HepG2 (cell line): ENCODE data around the gene TMEM108. TPM values are rescaled to one million over a fixed set of nuclear protein-coding genes. Genes with fewer than 3 reads are reported as not detected.

Experiments
- ATAC-seq: fragments of 200-7000 bp; cut with Tn5 transposase; 3 replicates; pipeline ENCODE4 v1.9.1; 2020; ENCODE audit warnings: mild to moderate bottlenecking, moderate library complexity
- BruUV-seq: library from RNA; stranded (reverse); fragments of 400-500 nt; replicated peaks from 2 replicates; lab custom pipeline; 2021; lab: Mats Ljungman, UMichigan
- CTCF ChIA-PET: fragments of 300-600 bp; formaldehyde crosslinking; extraction: SDS; loops from one replicate; lab custom pipeline; 2021; ENCODE audit warnings: low total read pairs, inconsistent platforms, low intra/inter-chr PET ratio; lab: Yijun Ruan, JAX
- POLR2A ChIA-PET: fragments of 350-600 bp; sonication (Branson Sonifier 250); formaldehyde crosslinking; loops from one replicate; lab custom pipeline; 2020; ENCODE audit warnings: antibody characterized with exemption, inconsistent platforms; lab: Yijun Ruan, JAX
- DNase-seq: peaks from one replicate; pipeline ENCODE4 v3.0.0-alpha.2; 2015; ENCODE audit warnings: low spot score
- FAIRE-seq: peaks from 3 replicates; lab custom pipeline; 2011; peaks lifted over from hg19 to GRCh38; lab: Jason Lieb, UNC
- H2AFZ ChIP-seq: one replicate; pipeline ENCODE4 v1.6.1; 2011; ENCODE audit warnings: low read length, inconsistent platforms
- H3K27ac ChIP-seq: fragments of 300-600 bp; 3 replicates; pipeline ENCODE4 v1.8.0; 2011; ENCODE audit warnings: mixed run types, mild to moderate bottlenecking, mixed read lengths, low read length, inconsistent platforms; ENCODE audit not compliant: insufficient read depth; ENCODE audit errors: extremely low read length
- H3K27me3 ChIP-seq, 2 experiments: fragments of 200-600 bp in 1 of 2; 2 replicates in 1 of 2; 3 replicates in 1 of 2; pipeline versions ENCODE4 v1.6.0 to v1.8.0; 2011; ENCODE audit warnings: low read length in 2 of 2, mild to moderate bottlenecking in 2 of 2, moderate library complexity in 2 of 2, inconsistent platforms in 1 of 2; ENCODE audit not compliant: insufficient read depth in 2 of 2, control insufficient read depth in 1 of 2
- H3K36me3 ChIP-seq, 2 experiments: fragments of 200-600 bp in 1 of 2; replicated peaks in 1 of 2; 2 replicates in 1 of 2; 3 replicates in 1 of 2; pipeline versions ENCODE4 v1.5.1 to v1.8.0; 2011; ENCODE audit warnings: low read length in 2 of 2, inconsistent platforms in 1 of 2; ENCODE audit not compliant: insufficient read depth in 2 of 2, control insufficient read depth in 1 of 2
- H3K4me1 ChIP-seq: 2 replicates; pipeline ENCODE4 v1.5.1; 2012; ENCODE audit warnings: low read length, inconsistent platforms; ENCODE audit not compliant: insufficient read depth
- H3K4me2 ChIP-seq: 2 replicates; pipeline ENCODE4 v1.6.0; 2011; ENCODE audit warnings: low read depth, low read length, inconsistent platforms
- H3K4me3 ChIP-seq, 3 experiments: fragments of 200-600 bp in 1 of 3; sonication (generic), shearing (Covaris generic) in 1 of 3; replicated peaks in 1 of 3; 2 replicates each; pipeline ENCODE4 v1.5.1; 2011 to 2016; ENCODE audit warnings: low read length in 3 of 3, inconsistent platforms in 2 of 3, low read depth in 2 of 3, mild to moderate bottlenecking in 2 of 3, control low read depth in 1 of 3, mixed read lengths in 1 of 3; ENCODE audit not compliant: insufficient read depth in 1 of 3
- H3K79me2 ChIP-seq: one replicate; pipeline ENCODE4 v1.6.1; 2011; ENCODE audit warnings: low read length, inconsistent platforms; ENCODE audit not compliant: insufficient read depth
- H3K9ac ChIP-seq: 2 replicates; pipeline ENCODE4 v1.6.0; 2011; ENCODE audit warnings: mild to moderate bottlenecking, low read depth, low read length, inconsistent platforms; ENCODE audit not compliant: insufficient read depth
- H3K9me3 ChIP-seq: 2 replicates; pipeline ENCODE4 v1.5.1; 2012; ENCODE audit warnings: mild to moderate bottlenecking, low read length
- H4K20me1 ChIP-seq: 2 replicates; pipeline ENCODE4 v1.6.0; 2011; ENCODE audit warnings: inconsistent platforms, mild to moderate bottlenecking, low read length, moderate library complexity; ENCODE audit not compliant: insufficient read depth
- PAF1 ChIP-seq: IDR thresholded peaks from 2 replicates; pipeline ENCODE4 v1.6.1; 2016; ENCODE audit warnings: missing genetic modification reagents, missing compliant biosample characterization
- PITX1 ChIP-seq: sonication (generic); formaldehyde crosslinking; IDR thresholded peaks from 2 replicates; pipeline ENCODE4 v1.5.1; 2020; ENCODE audit warnings: mild to moderate bottlenecking, missing genetic modification reagents
- RCOR2 ChIP-seq: IDR thresholded peaks from 2 replicates; pipeline ENCODE4 v1.6.1; 2016; ENCODE audit warnings: missing biosample characterization, missing genetic modification reagents
- TAF1 ChIP-seq: sonication (generic); formaldehyde crosslinking; IDR thresholded peaks from 2 replicates; pipeline ENCODE4 v1.4.0; 2020; ENCODE audit warnings: missing genetic modification reagents
- TARDBP ChIP-seq: sonication (generic); formaldehyde crosslinking; IDR thresholded peaks from 2 replicates; pipeline ENCODE4 v1.8.0; 2022; ENCODE audit warnings: mild to moderate bottlenecking, missing genetic modification reagents
- ZFP82 ChIP-seq: sonication (generic); formaldehyde crosslinking; IDR thresholded peaks from 2 replicates; pipeline ENCODE4 v1.5.1; 2020; ENCODE audit warnings: mild to moderate bottlenecking, missing genetic modification reagents, borderline replicate concordance
- ZNF230 ChIP-seq: sonication (generic); formaldehyde crosslinking; IDR thresholded peaks from 2 replicates; pipeline ENCODE4 v1.4.0; 2020; ENCODE audit warnings: mild to moderate bottlenecking, missing genetic modification reagents
- ZNF75D ChIP-seq: sonication (generic); formaldehyde crosslinking; IDR thresholded peaks from 2 replicates; pipeline ENCODE4 v1.8.1; 2023; ENCODE audit warnings: missing genetic modification reagents, mild to moderate bottlenecking, borderline replicate concordance
- WGBS: methylation state at CpG from one replicate; pipeline ENCODE4 v1.1.6; 2017; ENCODE audit warnings: low lambda C conversion rate; 5-methylcytosine and 5-hydroxymethylcytosine counted together
- in situ Hi-C: cut with HindIII; loops from 2 replicates; pipeline ENCODE4 v1.10.0; 2017; ENCODE audit warnings: low pct_unique_long_range_greater_than_20kb; ENCODE audit not compliant: extremely low pct_ligation_motif_present
- intact Hi-C: fragments of 100-400 bp; cut with micrococcal nuclease; formaldehyde crosslinking; loops from one replicate; pipeline ENCODE4 v1.10.0; 2022; ENCODE audit not compliant: unreplicated experiment
- polyA plus RNA-seq, 8 experiments: library from polyadenylated mRNA; depleted of rRNA in 3 of 8; stranded (reverse) in 7 of 8; unstranded in 1 of 8; fragments of >200 nt; fragmentation: Illumina TruSeq in 4 of 8; extraction: Trizol in 4 of 8; gene quantifications; 2 replicates each; pipeline versions ENCODE4 v1.2.1 to v1.2.3, GENCODE V29; 2011 to 2016; ENCODE audit warnings: low read depth in 4 of 8, missing spikeins in 1 of 8, mixed read lengths in 1 of 8; ENCODE audit not compliant: insufficient read depth in 1 of 8
- total RNA-seq, 5 experiments: library from RNA; depleted of rRNA; stranded (reverse); fragments of >200 nt; fragmentation: Illumina TruSeq; extraction: Trizol; gene quantifications; 2 replicates each; pipeline ENCODE4 v1.2.3, GENCODE V29; 2016; ENCODE audit warnings: low read depth in 1 of 5
- TF ChIP-seq, protein P1 (sequence below): sonication (generic); formaldehyde crosslinking; IDR thresholded peaks from 2 replicates; pipeline ENCODE4 v1.4.0; 2020; ENCODE audit warnings: mild to moderate bottlenecking, missing genetic modification reagents
- TF ChIP-seq, protein P2 (sequence below): sonication (generic); formaldehyde crosslinking; IDR thresholded peaks from 2 replicates; pipeline ENCODE4 v1.9.0; 2021; ENCODE audit warnings: missing genetic modification reagents, borderline replicate concordance
- TF ChIP-seq, protein P3 (sequence below): IDR thresholded peaks from 2 replicates; pipeline ENCODE4 v1.6.1; 2016; ENCODE audit warnings: missing compliant biosample characterization, missing genetic modification reagents, borderline replicate concordance

The TMEM108 gene
- total and polyA plus RNA-seq, 2 of the 13 experiments (the other 11 are each of a cell fraction or from before 2014, with no cell fraction given): not detected

DNA sequence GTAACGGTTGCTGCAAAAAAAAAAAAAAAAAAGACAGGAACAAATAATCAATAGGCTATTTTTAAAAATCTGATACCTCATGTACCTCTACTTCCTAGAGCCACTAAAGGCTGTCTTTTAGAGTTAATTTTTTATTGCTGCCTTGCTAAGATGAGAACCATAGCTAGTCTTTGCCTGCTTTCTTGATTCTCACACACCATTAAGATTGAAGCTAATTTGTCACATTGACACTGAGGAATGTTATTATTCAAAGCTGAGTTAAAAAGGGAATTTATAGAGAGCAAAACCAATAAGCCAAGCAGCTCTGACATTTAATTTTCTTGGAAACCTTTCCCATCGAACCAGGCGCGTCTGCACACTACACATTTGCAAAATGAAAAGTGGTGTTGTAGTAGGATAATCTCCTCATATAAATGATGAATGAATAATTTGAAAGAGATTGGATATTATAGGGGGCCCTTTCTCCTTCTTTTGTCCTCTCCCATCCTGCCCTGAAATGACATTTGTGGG, 149.7 kb downstream of the TMEM108 start (continued):
- TF ChIP-seq, protein P1, sequence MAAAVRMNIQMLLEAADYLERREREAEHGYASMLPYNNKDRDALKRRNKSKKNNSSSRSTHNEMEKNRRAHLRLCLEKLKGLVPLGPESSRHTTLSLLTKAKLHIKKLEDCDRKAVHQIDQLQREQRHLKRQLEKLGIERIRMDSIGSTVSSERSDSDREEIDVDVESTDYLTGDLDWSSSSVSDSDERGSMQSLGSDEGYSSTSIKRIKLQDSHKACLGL: no peak
- TF ChIP-seq, all 625 proteins: peak for 0

DNA sequence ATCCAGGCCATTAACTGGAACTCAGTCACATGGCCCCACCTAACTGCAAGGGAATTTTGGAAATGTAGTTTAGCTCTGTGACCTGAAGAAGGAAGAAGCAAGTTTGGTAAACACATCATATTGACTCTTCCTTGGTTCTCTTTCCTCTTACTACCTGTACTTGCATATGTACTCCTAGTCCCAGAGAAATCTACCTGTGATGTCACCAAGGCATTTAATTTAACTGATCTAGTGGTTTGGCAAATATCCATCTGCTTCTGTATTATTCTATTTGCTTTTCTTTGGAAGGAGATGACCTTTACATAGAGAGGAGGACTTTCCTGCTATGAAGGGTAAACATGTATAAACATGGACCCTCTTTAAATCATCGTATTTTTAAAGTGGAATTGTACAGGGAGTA, 150.8 kb downstream of the TMEM108 start:
- Histone ChIP-seq H3K9ac (no peak overlapping the region), H3K4me3 (no peak overlapping the region), H3K4me2 (no peak overlapping the region), H3K4me1 (no peaks in the 10 kb centered on the region), H4K20me1 (no peaks in the 10 kb centered on the region), H3K27me3 (0 out of 5 replicates have a peak, but pooled peaks cover 0 to 3% of the 10 kb centered on the region in 2 experiments), H3K79me2 (no peaks in the 10 kb centered on the region), H3K36me3 (no peaks in the 10 kb centered on the region), H3K9me3 (no peaks in the 10 kb centered on the region), H2AFZ (no peak overlapping the region), H3K27ac (no peak overlapping the region)
- POLR2A ChIA-PET: no interaction called here
- FAIRE-seq (no peak), ATAC-seq (no peak), DNase-seq (no peak)
- TF ChIP-seq TARDBP (CRISPR knock-in tag) (no peak), PITX1 (CRISPR knock-in tag) (no peak)
- intact Hi-C loops (no loop called here), in situ Hi-C loops (no loop called here)
- no TSS peak for BruUV-seq
- CTCF ChIA-PET: no interaction called here
- WGBS: 0% methylated on average over 1 of the region's 1 CpG

DNA sequence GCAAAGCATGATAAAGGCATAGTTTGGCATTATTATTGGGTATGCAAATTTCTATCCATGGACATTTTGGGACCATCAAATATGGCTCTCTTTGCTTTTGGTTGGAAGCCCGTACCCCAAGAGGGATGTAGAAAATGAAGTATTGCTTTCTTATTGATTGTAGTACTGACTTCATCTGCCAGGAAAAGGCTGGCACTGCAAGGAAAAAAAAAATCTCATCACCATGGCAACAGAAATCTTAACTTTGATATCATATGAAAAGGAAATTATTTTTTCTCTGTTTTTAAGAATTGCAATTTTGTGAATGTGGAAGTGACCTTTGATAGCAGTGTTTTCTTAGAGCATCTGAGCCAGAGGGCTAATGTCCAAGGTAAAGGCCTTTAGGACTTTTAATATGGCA, 151.7 kb downstream of the TMEM108 start:
- Histone ChIP-seq H3K4me1 (no peaks in the 10 kb centered on the region), H3K27me3 (0 out of 5 replicates have a peak, but pooled peaks cover 0 to 3% of the 10 kb centered on the region in 2 experiments), H3K27ac (no peak overlapping the region), H4K20me1 (no peaks in the 10 kb centered on the region), H3K9me3 (no peaks in the 10 kb centered on the region), H3K4me3 (no peak overlapping the region), H3K79me2 (no peaks in the 10 kb centered on the region), H2AFZ (no peak overlapping the region), H3K36me3 (no peaks in the 10 kb centered on the region), H3K4me2 (no peak overlapping the region), H3K9ac (no peak overlapping the region)
- ChIA-PET POLR2A (no interaction called here), CTCF (no interaction called here)
- in situ Hi-C loops (no loop called here), intact Hi-C loops (no loop called here)
- DNase-seq (no peak), FAIRE-seq (no peak), ATAC-seq (no peak)
- 0% methylated on average over 1 of the region's 1 CpG for WGBS
- BruUV-seq: no TSS peak
- no peak for TF ChIP-seq ZNF230 (CRISPR knock-in tag)
- TF ChIP-seq, protein P2, sequence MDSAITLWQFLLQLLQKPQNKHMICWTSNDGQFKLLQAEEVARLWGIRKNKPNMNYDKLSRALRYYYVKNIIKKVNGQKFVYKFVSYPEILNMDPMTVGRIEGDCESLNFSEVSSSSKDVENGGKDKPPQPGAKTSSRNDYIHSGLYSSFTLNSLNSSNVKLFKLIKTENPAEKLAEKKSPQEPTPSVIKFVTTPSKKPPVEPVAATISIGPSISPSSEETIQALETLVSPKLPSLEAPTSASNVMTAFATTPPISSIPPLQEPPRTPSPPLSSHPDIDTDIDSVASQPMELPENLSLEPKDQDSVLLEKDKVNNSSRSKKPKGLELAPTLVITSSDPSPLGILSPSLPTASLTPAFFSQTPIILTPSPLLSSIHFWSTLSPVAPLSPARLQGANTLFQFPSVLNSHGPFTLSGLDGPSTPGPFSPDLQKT: no peak
- TF ChIP-seq ZNF75D: no peak
- TF ChIP-seq, protein P3, sequence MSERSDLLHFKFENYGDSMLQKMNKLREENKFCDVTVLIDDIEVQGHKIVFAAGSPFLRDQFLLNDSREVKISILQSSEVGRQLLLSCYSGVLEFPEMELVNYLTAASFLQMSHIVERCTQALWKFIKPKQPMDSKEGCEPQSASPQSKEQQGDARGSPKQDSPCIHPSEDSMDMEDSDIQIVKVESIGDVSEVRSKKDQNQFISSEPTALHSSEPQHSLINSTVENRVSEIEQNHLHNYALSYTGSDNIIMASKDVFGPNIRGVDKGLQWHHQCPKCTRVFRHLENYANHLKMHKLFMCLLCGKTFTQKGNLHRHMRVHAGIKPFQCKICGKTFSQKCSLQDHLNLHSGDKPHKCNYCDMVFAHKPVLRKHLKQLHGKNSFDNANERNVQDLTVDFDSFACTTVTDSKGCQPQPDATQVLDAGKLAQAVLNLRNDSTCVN (CRISPR knock-in tag): no peak
- TF ChIP-seq ZFP82 (CRISPR knock-in tag): no peak
- TF ChIP-seq TAF1 (CRISPR knock-in tag): no peak
- TF ChIP-seq PAF1: no peak
- no peak for TF ChIP-seq RCOR2 (CRISPR knock-in tag)
